Natural killer cell treated with Interleukin-12 subunit alpha and Interleukin-12 subunit beta and Interleukin-15 and Interleukin-18, amount 100 ng/mL, for 72 hours (primary cell): ENCODE results near the gene VSIG1. TPM values are rescaled to one million over a fixed set of nuclear protein-coding genes. Genes with fewer than 3 reads are reported as not detected.

Experiments used
- ATAC-seq, 2 donors: fragments of 150-1000 bp; cut with Tn5 transposase in 1 of 2; sonication (Bioruptor Pico), chemical (Tn5 transposase) in 1 of 2; 2 replicates each; pipeline ENCODE4 v1.10.0; 2021
- DNase-seq: peaks from one replicate; pipeline ENCODE4 v3.0.0; 2022; ENCODE audit warnings: low spot score
- H3K27ac Mint-ChIP-seq, 2 donors: 1 replicate in 1 of 2; 2 replicates in 1 of 2; pipeline ENCODE4 v1.8.0; 2022; ENCODE audit warnings: mixed read lengths in 2 of 2, mild to moderate bottlenecking in 1 of 2, moderate library complexity in 1 of 2
- H3K27me3 Mint-ChIP-seq, 2 donors: 1 replicate in 1 of 2; 2 replicates in 1 of 2; pipeline ENCODE4 v1.8.0; 2022; ENCODE audit warnings: mixed read lengths in 2 of 2
- H3K36me3 Mint-ChIP-seq: one replicate; pipeline ENCODE4 v1.8.0; 2022; ENCODE audit warnings: mixed read lengths
- H3K4me1 Mint-ChIP-seq, 2 donors: 1 replicate in 1 of 2; 2 replicates in 1 of 2; pipeline ENCODE4 v1.8.0; 2022; ENCODE audit warnings: low read depth in 2 of 2, mixed read lengths in 2 of 2, mild to moderate bottlenecking in 1 of 2
- H3K4me3 Mint-ChIP-seq: one replicate; pipeline ENCODE4 v1.8.0; 2022; ENCODE audit warnings: mixed read lengths
- H3K9me3 Mint-ChIP-seq: 2 replicates; pipeline ENCODE4 v1.8.0; 2022; ENCODE audit warnings: mixed read lengths
- total RNA-seq, 2 donors: library from RNA; stranded (reverse); gene quantifications; one replicate each; pipeline ENCODE4 v1.2.3, GENCODE V29; 2022

Gene VSIG1
- not detected for total RNA-seq

DNA sequence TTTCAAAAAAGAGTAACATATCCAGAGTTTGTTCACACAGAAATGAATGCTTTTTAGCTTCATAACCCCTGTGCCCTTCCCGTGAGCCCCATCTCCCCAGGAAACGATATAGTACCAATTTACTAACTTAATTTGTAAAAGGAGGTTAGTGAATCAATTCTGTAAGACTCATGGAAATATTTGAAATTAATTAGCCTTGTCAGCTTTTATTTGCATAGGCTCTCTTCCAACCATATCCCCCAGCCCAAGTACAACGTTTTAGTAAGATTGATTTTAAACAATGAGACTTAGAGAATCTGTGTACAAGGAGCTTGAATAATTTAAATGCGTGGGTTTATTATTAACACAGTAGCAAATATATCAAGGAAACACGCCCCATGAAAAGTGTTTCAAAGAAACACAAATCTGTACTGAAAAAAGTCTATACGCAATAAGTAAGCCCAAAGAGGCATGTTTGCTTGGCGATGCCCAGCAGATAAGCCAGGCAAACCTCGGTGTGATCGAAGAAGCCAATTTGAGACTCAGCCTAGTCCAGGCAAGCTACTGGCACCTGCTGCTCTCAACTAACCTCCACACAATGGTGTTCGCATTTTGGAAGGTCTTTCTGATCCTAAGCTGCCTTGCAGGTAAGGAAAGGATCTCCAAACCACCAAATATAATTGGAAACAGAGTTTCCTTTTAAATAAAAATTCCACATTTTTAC, at the start of gene VSIG1:
Gene VSIG1, plus strand, starts transcription at position 512 of the 703 bp plus-strand sequence. Its CDS starts 66 bp downstream, at position 578.
- Mint-ChIP-seq H3K4me1 (no peaks in the 10 kb centered on the region), H3K36me3 (no peaks in the 10 kb centered on the region), H3K27ac (no peak within 1 kb of the TSS), H3K4me3 (no peak within 1 kb of the TSS), H3K27me3 (peaks cover 8 to 25% of the 10 kb centered on the region in 2 donors), H3K9me3 (no peaks in the 10 kb centered on the region)
- ATAC-seq (no peak), DNase-seq (no peak)

DNA sequence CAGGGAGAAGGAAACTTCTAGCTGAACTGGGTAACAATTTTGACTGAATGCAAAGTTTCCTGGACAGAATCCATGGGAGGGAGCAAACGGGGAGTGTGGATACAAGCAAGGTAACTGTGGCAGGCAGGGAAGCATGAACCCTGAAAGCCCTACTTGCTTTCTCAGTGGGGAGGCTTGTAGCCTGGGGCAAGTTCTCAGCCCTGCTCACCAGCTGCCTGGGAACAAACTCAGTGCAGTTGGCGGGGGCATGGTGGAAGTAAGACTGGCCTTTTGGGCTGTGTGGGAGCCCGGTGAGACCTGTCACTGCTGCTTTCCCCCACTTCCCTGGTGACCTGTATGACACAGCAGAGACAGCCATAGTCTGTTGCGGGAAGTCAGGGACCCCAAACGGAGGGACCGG, 48.7 kb upstream of the VSIG1 start:
- no peaks in the 10 kb centered on the region for H3K36me3 Mint-ChIP-seq
- DNase-seq (no peak), ATAC-seq (no peak)
- H3K27me3 Mint-ChIP-seq: peaks cover 0 to 17% of the 10 kb centered on the region in 2 donors
- no peaks in the 10 kb centered on the region for H3K9me3 Mint-ChIP-seq
- H3K4me3 Mint-ChIP-seq: no peak overlapping the region
- H3K27ac Mint-ChIP-seq: no peak overlapping the region
- no peaks in the 10 kb centered on the region for H3K4me1 Mint-ChIP-seq

DNA sequence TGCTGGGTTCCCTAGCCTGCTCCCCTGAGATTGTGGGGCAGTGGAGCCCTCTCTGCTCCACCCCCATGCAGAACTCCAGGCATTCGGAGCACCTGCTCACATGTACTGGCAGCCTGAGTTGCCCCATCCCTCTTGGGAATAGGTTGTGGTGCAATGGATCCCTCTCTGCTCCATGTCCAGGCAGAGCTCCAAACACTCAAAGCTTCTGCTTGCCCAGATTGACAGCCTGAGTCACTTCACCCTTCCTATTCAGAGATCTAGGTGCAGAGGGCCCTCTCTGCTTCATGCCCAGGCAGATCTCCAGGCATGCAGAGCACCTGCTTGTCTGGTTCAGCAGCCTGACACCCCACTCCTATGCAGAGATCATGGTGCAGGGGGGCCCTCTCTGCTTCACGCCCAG, 44.1 kb upstream of the VSIG1 start:
- H3K27me3 Mint-ChIP-seq: peaks cover 20 to 25% of the 10 kb centered on the region in 2 donors
- DNase-seq (no peak), ATAC-seq (no peak)
- no peaks in the 10 kb centered on the region for H3K4me1 Mint-ChIP-seq
- H3K36me3 Mint-ChIP-seq: no peaks in the 10 kb centered on the region
- H3K9me3 Mint-ChIP-seq: no peaks in the 10 kb centered on the region
- no peak overlapping the region for H3K4me3 Mint-ChIP-seq
- no peak overlapping the region for H3K27ac Mint-ChIP-seq

DNA sequence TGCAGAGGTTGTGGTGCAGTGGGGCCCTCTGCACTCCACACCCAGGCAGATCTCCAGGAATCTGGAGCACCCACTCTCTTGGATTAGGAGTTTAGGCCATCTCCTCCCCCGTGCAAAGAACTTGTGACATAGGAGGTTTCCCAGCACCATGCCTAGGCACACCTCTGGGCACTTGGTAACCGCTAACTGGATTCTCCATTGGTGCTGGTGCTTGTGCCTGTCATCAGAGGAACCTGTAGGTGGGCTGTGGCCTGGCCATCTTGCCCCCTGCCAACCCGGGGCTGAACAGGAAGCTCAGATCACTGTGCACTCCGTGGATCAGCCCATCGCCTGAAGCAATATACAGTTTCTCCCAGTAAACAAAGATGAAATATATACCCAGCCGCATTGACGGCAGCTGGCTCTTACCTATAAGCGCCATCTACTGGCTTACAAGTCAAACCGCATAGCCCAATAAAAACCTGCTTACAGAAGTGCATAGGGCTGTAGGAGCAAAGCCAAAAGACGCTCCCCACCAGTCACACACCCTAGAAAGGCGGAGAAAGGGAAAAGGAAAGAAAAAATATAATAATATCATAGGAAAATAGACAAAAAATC, 43.5 kb upstream of the VSIG1 start:
- no peaks in the 10 kb centered on the region for H3K36me3 Mint-ChIP-seq
- no peak overlapping the region for H3K27ac Mint-ChIP-seq
- ATAC-seq (no peak), DNase-seq (no peak)
- H3K4me3 Mint-ChIP-seq: no peak overlapping the region
- H3K4me1 Mint-ChIP-seq: no peaks in the 10 kb centered on the region
- peaks cover 20 to 25% of the 10 kb centered on the region in 2 donors for H3K27me3 Mint-ChIP-seq
- H3K9me3 Mint-ChIP-seq: no peaks in the 10 kb centered on the region

DNA sequence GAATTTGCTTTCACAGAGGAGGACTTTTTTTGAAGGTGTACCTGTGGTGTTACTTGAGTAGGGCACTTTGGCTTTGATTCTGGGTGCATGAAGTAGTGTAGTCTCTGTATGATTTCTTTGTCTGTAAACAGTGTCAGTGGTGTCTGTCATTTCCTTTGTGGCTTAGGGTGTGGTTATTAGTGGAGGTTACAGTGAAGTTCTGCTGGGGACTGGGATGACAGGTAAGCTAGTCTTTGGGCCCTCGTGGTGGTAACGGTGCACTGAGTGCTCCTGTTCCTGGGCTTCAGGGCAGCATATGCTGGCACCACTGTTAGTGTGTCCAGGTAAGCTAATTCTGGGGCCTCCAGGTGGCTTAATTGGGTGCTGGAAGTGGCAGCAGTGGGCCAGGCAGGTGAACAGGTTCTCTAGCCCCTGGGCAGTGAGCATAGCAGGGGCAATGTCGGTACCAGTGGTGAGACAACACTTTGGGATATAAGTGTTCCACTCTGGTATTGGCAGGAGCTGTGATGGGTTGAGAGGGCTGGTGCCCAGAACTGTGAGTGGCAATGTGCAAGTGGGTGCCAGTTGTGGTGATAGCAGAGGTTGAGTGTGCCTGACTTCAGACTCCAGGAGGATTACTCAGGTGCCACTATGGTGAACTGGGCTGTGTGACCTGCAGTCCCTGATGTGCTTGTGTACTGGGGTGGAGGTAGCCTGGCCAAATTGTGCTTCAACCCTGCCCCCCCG, 26.0 kb upstream of the VSIG1 start:
- no peak for DNase-seq
- ATAC-seq: peak in 1 of 2 donors; percentile 55
- H3K4me3 Mint-ChIP-seq: no peak overlapping the region
- H3K9me3 Mint-ChIP-seq: no peaks in the 10 kb centered on the region
- H3K4me1 Mint-ChIP-seq: peaks cover 4 to 8% of the 10 kb centered on the region in 2 donors
- H3K36me3 Mint-ChIP-seq: peaks cover 7% of the 10 kb centered on the region
- no peak overlapping the region for H3K27ac Mint-ChIP-seq
- peaks cover 8 to 29% of the 10 kb centered on the region in 2 donors for H3K27me3 Mint-ChIP-seq

DNA sequence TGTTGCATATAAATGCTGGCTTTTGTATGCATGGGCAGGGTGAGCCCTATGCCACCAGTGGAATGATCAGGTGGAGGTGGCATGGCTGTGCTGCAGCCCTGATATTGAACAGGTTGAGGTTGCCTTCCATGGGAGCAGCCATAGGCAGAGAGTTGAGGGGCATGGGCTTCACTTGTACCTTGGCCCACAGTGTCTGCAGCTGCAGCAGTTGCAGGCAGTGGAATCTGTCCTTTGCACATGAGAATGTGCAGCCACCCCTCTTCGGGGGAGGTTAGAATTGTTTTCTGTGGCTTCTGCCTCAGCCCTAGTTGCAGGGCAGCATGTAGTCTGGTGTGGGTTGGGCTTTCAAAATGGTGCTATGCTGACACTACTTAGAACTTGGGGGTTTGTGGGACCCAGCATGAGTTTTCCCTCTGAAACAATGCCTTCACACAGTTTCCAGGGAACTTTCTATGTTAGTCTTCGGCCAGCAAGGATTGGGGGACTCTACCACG, 25.4 kb upstream of the VSIG1 start:
- no peak for DNase-seq
- no peak overlapping the region for H3K27ac Mint-ChIP-seq
- no peaks in the 10 kb centered on the region for H3K9me3 Mint-ChIP-seq
- H3K27me3 Mint-ChIP-seq: peaks cover 9 to 29% of the 10 kb centered on the region in 2 donors
- ATAC-seq: peak in 1 of 2 donors; percentile 53
- no peak overlapping the region for H3K4me3 Mint-ChIP-seq
- peaks cover 4 to 8% of the 10 kb centered on the region in 2 donors for H3K4me1 Mint-ChIP-seq
- peaks cover 2% of the 10 kb centered on the region for H3K36me3 Mint-ChIP-seq

DNA sequence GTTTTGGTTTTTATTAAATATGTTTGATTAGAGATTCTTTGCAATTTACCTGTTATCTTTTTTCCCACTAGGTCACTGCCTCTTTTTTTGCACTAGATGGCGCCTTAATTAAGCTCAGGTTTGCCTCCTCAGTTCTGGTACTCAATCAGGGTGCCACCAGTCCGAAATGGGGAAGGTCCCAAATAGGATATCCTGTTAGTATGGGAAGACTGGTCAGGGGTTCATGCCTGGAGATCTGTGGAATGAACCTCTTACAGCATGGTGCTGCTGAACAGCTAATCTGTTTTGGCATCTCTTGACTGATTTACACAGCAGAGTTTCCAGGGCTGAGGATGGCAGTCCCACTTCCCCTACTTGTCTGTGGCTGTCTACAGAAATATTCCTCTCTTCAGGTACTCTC, 24.2 kb upstream of the VSIG1 start:
- no peak overlapping the region for H3K4me3 Mint-ChIP-seq
- peaks cover 4 to 8% of the 10 kb centered on the region in 2 donors for H3K4me1 Mint-ChIP-seq
- peaks cover 16 to 35% of the 10 kb centered on the region in 2 donors for H3K27me3 Mint-ChIP-seq
- no peak for ATAC-seq
- H3K27ac Mint-ChIP-seq: no peak overlapping the region
- H3K9me3 Mint-ChIP-seq: no peaks in the 10 kb centered on the region
- DNase-seq: no peak
- no peaks in the 10 kb centered on the region for H3K36me3 Mint-ChIP-seq

DNA sequence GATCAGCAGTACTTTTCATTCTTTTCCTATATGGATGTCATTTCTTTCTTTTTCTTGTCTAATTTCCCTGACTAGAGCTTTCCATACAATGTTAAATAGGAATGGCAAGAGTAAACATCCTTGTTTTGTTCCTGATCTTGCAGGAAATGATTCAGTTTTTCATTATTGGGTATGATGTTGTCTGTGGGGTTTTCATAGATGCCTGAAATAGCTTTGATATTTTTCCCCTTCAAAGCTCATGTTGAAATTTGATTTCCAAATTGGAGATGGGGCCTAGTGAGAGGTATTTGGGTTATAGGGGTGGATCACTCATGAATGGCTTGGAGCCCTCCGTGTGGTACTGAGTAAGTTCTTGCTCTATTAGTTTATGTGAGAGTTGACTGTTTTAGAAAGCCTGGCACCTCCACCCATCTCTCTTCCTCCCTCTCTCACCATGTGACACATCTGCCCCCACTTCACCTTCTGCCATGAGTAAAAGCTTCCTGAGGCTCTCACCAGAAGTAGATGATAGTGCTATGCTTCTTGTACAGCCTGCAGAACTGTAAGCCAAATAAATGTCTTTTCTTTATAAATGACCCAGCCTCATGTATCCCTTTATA, 22.3 kb upstream of the VSIG1 start:
- no peaks in the 10 kb centered on the region for H3K36me3 Mint-ChIP-seq
- DNase-seq (no peak), ATAC-seq (no peak)
- peaks cover 4 to 8% of the 10 kb centered on the region in 2 donors for H3K4me1 Mint-ChIP-seq
- no peak overlapping the region for H3K27ac Mint-ChIP-seq
- peaks cover 21 to 40% of the 10 kb centered on the region in 2 donors for H3K27me3 Mint-ChIP-seq
- H3K4me3 Mint-ChIP-seq: no peak overlapping the region
- no peaks in the 10 kb centered on the region for H3K9me3 Mint-ChIP-seq

DNA sequence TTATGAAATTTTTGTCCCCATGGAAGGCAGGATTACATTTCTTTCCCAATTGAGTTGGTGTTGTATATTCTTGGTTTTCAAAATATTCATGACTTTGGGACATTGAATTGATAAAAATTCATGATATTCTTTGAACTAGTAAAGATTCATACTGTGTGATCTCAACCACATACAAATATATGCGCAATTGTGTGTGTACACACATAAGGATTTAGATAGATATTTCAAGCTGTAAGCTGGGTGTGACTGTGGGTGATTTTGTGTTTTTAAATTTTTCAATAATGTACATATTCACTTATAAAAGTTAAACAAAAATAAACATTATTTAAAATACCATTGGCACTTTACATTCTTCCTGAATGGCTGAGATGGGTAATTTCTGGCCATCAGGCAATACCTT, 19.5 kb upstream of the VSIG1 start:
- Mint-ChIP-seq H3K9me3 (no peaks in the 10 kb centered on the region), H3K36me3 (no peaks in the 10 kb centered on the region), H3K27me3 (peaks cover 32 to 36% of the 10 kb centered on the region in 2 donors), H3K27ac (no peak overlapping the region), H3K4me1 (peaks cover 0 to 4% of the 10 kb centered on the region in 2 donors), H3K4me3 (no peak overlapping the region)
- no peak for DNase-seq
- ATAC-seq: no peak

DNA sequence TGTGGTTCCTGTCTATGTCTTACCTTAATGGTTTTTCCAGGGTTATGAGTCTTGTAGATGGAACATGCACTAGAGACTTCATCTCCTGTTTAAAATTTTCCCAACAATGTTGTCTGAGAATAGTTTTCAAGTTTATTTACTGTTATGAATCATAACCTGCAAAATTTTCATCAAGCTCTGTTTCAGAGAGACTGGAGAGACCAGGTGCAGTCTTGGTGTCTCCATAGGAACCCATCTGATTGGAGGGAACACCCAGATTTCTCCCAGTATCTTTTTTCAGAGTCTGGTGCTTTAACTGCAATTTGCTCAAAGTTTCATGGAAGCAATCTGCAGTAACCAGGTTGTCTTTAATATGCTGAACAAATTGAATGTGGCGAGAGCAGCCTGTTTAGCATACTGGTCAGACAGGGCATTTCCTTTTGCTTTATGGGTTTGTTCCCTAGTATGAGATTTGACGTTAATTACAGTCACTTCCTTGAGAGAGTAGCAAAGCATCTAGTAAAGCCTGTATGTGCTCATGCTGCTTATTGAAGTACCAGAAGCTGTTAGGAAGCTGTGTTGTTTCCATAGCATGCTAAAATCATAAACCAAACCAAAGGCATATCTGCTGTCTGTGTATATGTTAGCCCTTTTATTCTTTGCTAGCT, 18.8 kb upstream of the VSIG1 start:
- Mint-ChIP-seq H3K9me3 (no peaks in the 10 kb centered on the region), H3K4me1 (peaks cover 0 to 4% of the 10 kb centered on the region in 2 donors), H3K4me3 (no peak overlapping the region), H3K27me3 (peaks cover 32 to 35% of the 10 kb centered on the region in 2 donors), H3K27ac (no peak overlapping the region), H3K36me3 (no peaks in the 10 kb centered on the region)
- ATAC-seq: no peak
- no peak for DNase-seq

DNA sequence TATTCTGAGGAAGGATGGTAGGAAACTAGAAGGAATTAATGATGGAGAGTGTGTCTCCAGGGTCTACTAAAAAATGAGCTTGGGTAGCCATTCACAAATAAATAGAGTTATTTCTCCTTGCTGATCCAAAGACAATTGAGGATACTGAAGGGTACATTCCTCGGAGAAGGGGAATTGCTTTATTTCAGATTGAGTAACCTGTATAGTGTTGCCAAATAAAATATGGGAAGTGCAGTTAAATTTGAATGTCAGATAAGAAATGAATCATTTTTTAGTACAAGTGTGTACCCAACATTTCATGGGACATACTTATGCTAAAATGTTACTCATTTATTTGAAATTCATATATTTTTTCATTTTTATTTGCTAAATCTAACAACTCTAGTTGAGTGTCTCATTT, 16.0 kb upstream of the VSIG1 start:
- Mint-ChIP-seq H3K27ac (no peak overlapping the region), H3K36me3 (no peaks in the 10 kb centered on the region), H3K27me3 (peaks cover 30 to 34% of the 10 kb centered on the region in 2 donors), H3K4me1 (no peaks in the 10 kb centered on the region), H3K9me3 (no peaks in the 10 kb centered on the region), H3K4me3 (no peak overlapping the region)
- no peak for ATAC-seq
- no peak for DNase-seq

DNA sequence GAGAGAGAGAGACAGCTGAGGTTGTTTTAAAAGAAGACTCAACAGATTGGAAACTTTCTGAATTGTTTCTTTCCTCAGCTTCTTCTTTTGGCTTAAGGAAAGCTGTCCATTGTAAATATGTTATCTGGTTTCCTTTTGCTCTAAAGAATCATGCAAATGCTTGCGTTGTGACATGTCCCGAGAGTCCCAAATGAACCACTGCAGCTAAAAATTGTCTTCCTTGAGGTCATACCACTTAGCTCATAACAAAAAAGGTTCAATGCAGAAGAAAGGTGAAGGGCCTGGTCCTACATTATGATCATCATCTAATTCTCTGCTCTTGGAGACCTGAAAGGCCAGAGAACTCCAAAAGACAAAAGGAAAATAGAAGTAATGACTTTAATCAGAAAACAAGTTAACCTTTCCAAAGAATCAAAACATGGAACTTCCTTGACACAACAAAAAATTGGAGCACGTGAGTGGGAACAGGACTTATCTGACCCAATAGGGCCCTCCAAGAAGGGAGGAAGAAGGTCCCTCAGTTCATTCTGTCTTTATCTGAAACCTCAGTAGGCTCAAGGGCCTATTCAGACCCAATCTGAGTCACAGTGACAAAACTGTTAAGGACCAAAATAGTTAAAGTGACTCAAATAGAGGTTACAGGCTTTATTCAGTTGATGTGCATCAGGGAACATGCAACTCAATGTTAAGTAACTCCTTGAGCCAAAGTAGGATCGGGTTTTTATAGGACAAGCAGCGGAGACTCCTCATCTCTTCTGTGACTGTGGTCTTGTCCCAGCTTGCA, 14.7 kb upstream of the VSIG1 start:
- Mint-ChIP-seq H3K4me1 (no peaks in the 10 kb centered on the region), H3K27me3 (peaks cover 18 to 26% of the 10 kb centered on the region in 2 donors), H3K36me3 (no peaks in the 10 kb centered on the region), H3K9me3 (no peaks in the 10 kb centered on the region), H3K4me3 (no peak overlapping the region), H3K27ac (no peak overlapping the region)
- ATAC-seq: no peak
- DNase-seq: no peak

DNA sequence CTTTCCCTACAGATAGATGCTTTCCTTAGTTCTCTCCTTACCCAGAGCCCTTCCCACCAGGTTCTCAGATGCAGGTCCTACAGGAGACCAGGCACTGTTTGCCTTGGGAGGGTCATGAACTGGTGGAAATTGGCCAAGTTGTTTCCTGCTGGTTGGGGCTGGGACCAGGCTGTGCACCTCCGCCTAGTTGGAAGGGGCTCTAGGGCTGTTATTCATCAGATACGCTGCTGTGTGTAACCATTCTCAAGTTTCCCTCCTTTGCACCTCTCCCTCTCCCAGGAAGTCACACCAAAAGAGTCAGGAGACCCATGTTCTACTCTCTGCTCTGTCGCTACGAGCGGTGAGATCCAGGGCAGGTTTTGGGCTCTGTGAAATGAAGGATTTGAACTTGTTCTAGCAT, 11.9 kb upstream of the VSIG1 start:
- Mint-ChIP-seq H3K4me1 (no peaks in the 10 kb centered on the region), H3K4me3 (no peak overlapping the region), H3K27me3 (peaks cover 15 to 23% of the 10 kb centered on the region in 2 donors), H3K9me3 (no peaks in the 10 kb centered on the region), H3K36me3 (no peaks in the 10 kb centered on the region), H3K27ac (no peak overlapping the region)
- DNase-seq (no peak), ATAC-seq (no peak)
